Measurements from ENCODE around the gene PSMD1.

DNA sequence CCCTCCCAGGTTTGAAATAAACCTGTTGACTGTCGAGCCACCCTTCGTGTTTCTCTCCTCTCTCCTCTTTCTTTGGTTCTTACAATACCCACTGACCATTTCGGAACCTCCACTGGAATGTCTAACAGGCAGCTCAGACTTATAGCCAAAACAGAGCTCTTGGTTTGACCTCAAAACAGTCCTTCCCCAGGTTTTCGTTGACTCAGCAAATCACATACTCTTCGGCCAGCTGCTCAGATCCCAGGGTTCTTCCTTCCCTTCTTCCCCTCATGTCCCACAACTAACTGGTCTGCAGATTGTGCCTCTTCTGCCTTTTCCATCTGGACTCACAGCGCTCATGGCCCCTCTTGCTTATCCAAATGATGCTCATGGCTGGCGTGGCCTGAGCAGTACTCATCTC is 146.4 kb downstream of the PSMD1 start:
- TF ChIP-seq, protein P1, sequence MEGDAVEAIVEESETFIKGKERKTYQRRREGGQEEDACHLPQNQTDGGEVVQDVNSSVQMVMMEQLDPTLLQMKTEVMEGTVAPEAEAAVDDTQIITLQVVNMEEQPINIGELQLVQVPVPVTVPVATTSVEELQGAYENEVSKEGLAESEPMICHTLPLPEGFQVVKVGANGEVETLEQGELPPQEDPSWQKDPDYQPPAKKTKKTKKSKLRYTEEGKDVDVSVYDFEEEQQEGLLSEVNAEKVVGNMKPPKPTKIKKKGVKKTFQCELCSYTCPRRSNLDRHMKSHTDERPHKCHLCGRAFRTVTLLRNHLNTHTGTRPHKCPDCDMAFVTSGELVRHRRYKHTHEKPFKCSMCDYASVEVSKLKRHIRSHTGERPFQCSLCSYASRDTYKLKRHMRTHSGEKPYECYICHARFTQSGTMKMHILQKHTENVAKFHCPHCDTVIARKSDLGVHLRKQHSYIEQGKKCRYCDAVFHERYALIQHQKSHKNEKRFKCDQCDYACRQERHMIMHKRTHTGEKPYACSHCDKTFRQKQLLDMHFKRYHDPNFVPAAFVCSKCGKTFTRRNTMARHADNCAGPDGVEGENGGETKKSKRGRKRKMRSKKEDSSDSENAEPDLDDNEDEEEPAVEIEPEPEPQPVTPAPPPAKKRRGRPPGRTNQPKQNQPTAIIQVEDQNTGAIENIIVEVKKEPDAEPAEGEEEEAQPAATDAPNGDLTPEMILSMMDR (IDR thresholded peaks at IDR 0.05) = no peak
- no peak for TF ChIP-seq POLR2A (IDR thresholded peaks at IDR 0.05)
- TF ChIP-seq POLR2AphosphoS5 (IDR thresholded peaks at IDR 0.05) = no peak
- no peak for TF ChIP-seq EP300 (IDR thresholded peaks at IDR 0.05)

All from suprapubic skin (tissue), 4 donors.